HG02943 (cell line): ENCODE measurements around the gene TMSB15B.
"Not testable (repeated sequence)": the region's sequence is repeated elsewhere in the genome, so short reads cannot be mapped to it uniquely, and the experiment has no call there.

ENCODE experiments used
- ATAC-seq: cut with Tn5 transposase; IDR thresholded peaks from one replicate; pipeline ENCODE4 v1.9.1; 2021; ENCODE audit warnings: mild to moderate bottlenecking, low read depth, moderate library complexity; ENCODE audit not compliant: unreplicated experiment

TMSB15B gene

DNA sequence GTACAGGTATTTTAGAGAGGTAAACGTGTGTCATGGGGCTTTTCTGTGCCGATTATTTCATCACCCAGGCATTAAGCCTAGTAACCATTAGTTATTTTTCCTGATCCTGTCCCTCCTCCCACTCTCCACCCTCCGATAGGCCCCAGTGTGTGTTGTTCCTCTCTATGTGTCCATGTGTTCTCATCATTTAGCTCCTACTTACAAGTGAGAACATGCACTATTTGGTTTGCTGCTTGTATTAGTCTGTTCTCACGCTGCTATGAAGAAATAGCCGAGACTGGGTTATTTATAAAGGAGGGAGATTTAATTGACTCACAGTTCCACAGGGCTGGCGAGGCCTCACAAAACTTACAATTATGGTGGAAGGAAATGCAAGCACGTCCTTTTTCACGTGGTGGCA, 53.1 kb downstream of the TMSB15B start:
- ATAC-seq, result not testable (repeated sequence)
